Vagina (tissue), 2 donors: ENCODE data around the gene MAP1B. TPM values are rescaled to one million over a fixed set of nuclear protein-coding genes. Genes with fewer than 3 reads are reported as not detected.

Experiments used
- DNase-seq, 2 donors: peaks; one replicate each; pipeline ENCODE4 v3.0.0-alpha.2; 2017; ENCODE audit errors: extremely low spot score in 2 of 2
- H3K27ac ChIP-seq: fragments of 200-600 bp; sonication (generic); one replicate; pipeline ENCODE4 v1.5.1; 2019
- H3K27me3 ChIP-seq: fragments of 200-600 bp; sonication (generic); one replicate; pipeline ENCODE4 v1.5.1; 2019
- H3K36me3 ChIP-seq, 2 donors: fragments of 200-600 bp; sonication (generic); one replicate each; pipeline ENCODE4 v1.5.1; 2017 to 2019
- H3K4me1 ChIP-seq: fragments of 200-600 bp; sonication (generic); one replicate; pipeline ENCODE4 v1.5.1; 2019
- H3K4me3 ChIP-seq, 2 donors: fragments of 200-600 bp; sonication (generic); 1 replicate in 1 of 2; 2 replicates in 1 of 2; pipeline ENCODE4 v1.5.1; 2016 to 2019
- H3K9me3 ChIP-seq: fragments of 200-600 bp; sonication (generic); one replicate; pipeline ENCODE4 v1.5.1; 2019
- POLR2A ChIP-seq, 2 donors: fragments of 450-650 bp; IDR thresholded peaks; one replicate each; pipeline ENCODE4 v1.6.1; 2017; ENCODE audit warnings: antibody characterized with exemption in 2 of 2, mild to moderate bottlenecking in 2 of 2, moderate library complexity in 2 of 2
- POLR2AphosphoS5 ChIP-seq, 2 donors: sonication (generic); formaldehyde crosslinking; IDR thresholded peaks; one replicate each; pipeline ENCODE4 v1.9.0; 2017; ENCODE audit warnings: antibody characterized with exemption in 2 of 2, mild to moderate bottlenecking in 2 of 2, low read depth in 1 of 2; ENCODE audit not compliant: insufficient read depth in 1 of 2
- intact Hi-C: fragments of 100-400 bp; cut with DNase I; formaldehyde crosslinking; loops from one replicate; pipeline ENCODE4 v1.15.1; 2023
- microRNA-seq: library from miRNA; unstranded; fragments of <30 nt; microRNA quantifications from one replicate; pipeline ENCODE4, GENCODE V29; 2017; ENCODE audit warnings: borderline number of aligned reads, borderline replicate concordance
- small RNA-seq: library from RNA; depleted of rRNA; stranded (forward); fragments of <200 nt; gene quantifications from one replicate; pipeline ENCODE3, GENCODE V24; 2016
- total RNA-seq: library from RNA; depleted of rRNA; stranded (reverse); fragments of >200 nt; gene quantifications from one replicate; pipeline ENCODE4 v1.2.3, GENCODE V29; 2016
- TF ChIP-seq, protein P1 (sequence below), 3 experiments: fragments of 450-650 bp in 2 of 3; fragments of 200-600 bp in 1 of 3; sonication (generic) in 1 of 3; IDR thresholded peaks; one replicate each; pipeline ENCODE4 v1.5.1; 2017 to 2019; ENCODE audit warnings: antibody characterized with exemption in 3 of 3, mild to moderate bottlenecking in 2 of 3, moderate library complexity in 2 of 3

Gene MAP1B
- total RNA-seq, 1 donor from 2014 or later = 386 TPM

DNA sequence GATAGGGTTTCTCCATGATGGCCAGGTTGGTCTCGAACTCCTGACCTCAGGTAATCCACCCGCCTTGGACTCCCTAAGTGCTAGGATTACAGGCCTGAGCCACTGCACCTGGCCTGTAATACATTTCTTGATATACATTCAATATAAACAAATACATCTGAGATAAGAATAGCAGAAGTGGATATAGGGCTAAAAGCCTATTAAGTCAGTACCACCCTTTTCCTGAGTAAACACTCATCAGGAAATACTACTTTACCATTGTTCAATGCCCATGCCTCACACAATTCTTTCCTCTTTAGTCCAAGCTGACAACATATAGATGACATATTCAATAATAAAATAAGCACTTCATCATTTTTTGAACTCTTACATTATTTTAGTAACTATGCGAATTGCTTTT is 148.0 kb downstream of the MAP1B start:
- Histone ChIP-seq H3K27ac (no peak overlapping the region), H3K4me1 (peaks cover 7% of the 10 kb centered on the region), H3K4me3 (no peak overlapping the region), H3K36me3 (no peaks in the 10 kb centered on the region), H3K27me3 (no peaks in the 10 kb centered on the region), H3K9me3 (no peaks in the 10 kb centered on the region)
- TF ChIP-seq, protein P1, sequence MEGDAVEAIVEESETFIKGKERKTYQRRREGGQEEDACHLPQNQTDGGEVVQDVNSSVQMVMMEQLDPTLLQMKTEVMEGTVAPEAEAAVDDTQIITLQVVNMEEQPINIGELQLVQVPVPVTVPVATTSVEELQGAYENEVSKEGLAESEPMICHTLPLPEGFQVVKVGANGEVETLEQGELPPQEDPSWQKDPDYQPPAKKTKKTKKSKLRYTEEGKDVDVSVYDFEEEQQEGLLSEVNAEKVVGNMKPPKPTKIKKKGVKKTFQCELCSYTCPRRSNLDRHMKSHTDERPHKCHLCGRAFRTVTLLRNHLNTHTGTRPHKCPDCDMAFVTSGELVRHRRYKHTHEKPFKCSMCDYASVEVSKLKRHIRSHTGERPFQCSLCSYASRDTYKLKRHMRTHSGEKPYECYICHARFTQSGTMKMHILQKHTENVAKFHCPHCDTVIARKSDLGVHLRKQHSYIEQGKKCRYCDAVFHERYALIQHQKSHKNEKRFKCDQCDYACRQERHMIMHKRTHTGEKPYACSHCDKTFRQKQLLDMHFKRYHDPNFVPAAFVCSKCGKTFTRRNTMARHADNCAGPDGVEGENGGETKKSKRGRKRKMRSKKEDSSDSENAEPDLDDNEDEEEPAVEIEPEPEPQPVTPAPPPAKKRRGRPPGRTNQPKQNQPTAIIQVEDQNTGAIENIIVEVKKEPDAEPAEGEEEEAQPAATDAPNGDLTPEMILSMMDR (IDR thresholded peaks at IDR 0.05) = no peak
- no peak for TF ChIP-seq POLR2A (IDR thresholded peaks at IDR 0.05)
- TF ChIP-seq POLR2AphosphoS5 (IDR thresholded peaks at IDR 0.05; ENCODE audit: insufficient read depth in 1 of 2, low read depth in 1 of 2) = no peak
- DNase-seq = no peak
- intact Hi-C loops = no loop called here

DNA sequence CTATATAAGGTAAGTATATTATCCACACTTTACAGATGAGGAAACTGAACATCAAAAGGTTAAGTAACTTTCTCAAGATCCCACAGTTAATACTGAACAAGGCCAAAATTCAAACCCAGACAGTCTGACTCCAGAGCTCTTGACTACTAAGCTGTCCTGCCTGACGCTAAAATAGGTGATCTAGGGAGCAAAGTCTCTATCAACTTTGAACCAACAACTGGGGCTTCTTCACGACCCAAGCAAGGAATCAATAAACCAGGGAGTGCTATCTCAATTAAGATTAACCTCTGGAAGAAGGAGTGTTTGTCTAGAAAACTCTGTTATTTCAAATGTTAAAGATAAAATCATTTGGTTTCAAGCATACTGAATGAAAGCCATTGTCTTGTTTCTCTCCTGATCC is 148.4 kb downstream of the MAP1B start:
- no peak for DNase-seq
- no peak overlapping the region for H3K4me3 ChIP-seq
- intact Hi-C loops = no loop called here
- TF ChIP-seq POLR2A (IDR thresholded peaks at IDR 0.05) (no peak), POLR2AphosphoS5 (IDR thresholded peaks at IDR 0.05; ENCODE audit: insufficient read depth in 1 of 2, low read depth in 1 of 2) (no peak)
- TF ChIP-seq, protein P1 (IDR thresholded peaks at IDR 0.05) = no peak
- H3K27ac ChIP-seq = no peak overlapping the region
- H3K36me3 ChIP-seq = no peaks in the 10 kb centered on the region
- H3K27me3 ChIP-seq = no peaks in the 10 kb centered on the region
- peaks cover 7% of the 10 kb centered on the region for H3K4me1 ChIP-seq
- H3K9me3 ChIP-seq = no peaks in the 10 kb centered on the region

DNA sequence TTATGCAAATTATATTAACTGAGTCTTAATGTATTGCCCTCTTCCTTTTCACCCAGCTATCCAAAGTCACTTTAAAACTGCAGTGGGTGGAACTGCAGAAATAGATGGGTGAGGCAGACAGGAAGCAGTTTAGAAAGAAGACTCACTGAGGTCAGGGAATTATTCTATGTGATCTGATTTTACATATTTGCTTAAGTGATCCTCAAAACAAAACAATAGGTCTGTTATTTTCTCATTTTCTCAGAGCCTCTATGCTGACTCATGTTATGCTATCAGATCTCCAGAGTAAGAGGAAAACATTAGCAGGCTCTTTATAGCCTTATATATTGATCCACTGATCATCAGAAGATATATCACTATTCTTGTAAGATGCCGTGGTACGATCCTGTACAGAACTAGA is 149.3 kb downstream of the MAP1B start:
- Histone ChIP-seq H3K27ac (no peak overlapping the region), H3K4me1 (peaks cover under 1% of the 10 kb centered on the region), H3K36me3 (no peaks in the 10 kb centered on the region), H3K9me3 (no peaks in the 10 kb centered on the region), H3K4me3 (no peak overlapping the region), H3K27me3 (no peaks in the 10 kb centered on the region)
- intact Hi-C loops = no loop called here
- DNase-seq = no peak
- no peak for TF ChIP-seq POLR2AphosphoS5 (IDR thresholded peaks at IDR 0.05; ENCODE audit: insufficient read depth in 1 of 2, low read depth in 1 of 2)
- TF ChIP-seq POLR2A (IDR thresholded peaks at IDR 0.05) = no peak
- TF ChIP-seq, protein P1 (IDR thresholded peaks at IDR 0.05) = no peak

Small RNA genes within 50 kb of the gene (microRNA-seq; reads per million reads assigned to microRNA genes)
- not detected for gene MIR4803

Small RNA genes within 50 kb of the gene (small RNA-seq; reads per million reads assigned to genes)
- gene MIR4803 = not detected

Other genes with a start within 250 kb of the MAP1B start
- 44.9 TPM for gene MRPS27, start 212.8 kb downstream of the MAP1B start, total RNA-seq
- 6.9 TPM for gene PTCD2, start 212.9 kb downstream of the MAP1B start, total RNA-seq